HEK293 (cell line): ENCODE results near the gene RAMP1.

Experiments used
- CTCF ChIA-PET: fragments of 350-600 bp; formaldehyde crosslinking; extraction: SDS; loops from one replicate; lab custom pipeline; 2021; ENCODE audit warnings: antibody characterized with exemption; lab: Yijun Ruan, JAX
- POLR2A ChIA-PET: fragments of 300-600 bp; formaldehyde crosslinking; extraction: SDS; loops from one replicate; lab custom pipeline; 2020; ENCODE audit warnings: antibody characterized with exemption, inconsistent platforms; lab: Yijun Ruan, JAX
- H3K27ac ChIP-seq: fragments of 200-500 bp; sonication (Bioruptor generic); 2 replicates; pipeline ENCODE4 v1.5.1; 2014; ENCODE audit warnings: low read depth, low read length, control low read depth, inconsistent platforms; ENCODE audit errors: extremely low read depth
- H3K36me3 ChIP-seq, 2 experiments: fragments of 200-500 bp in 1 of 2; sonication (Bioruptor generic) in 1 of 2; 1 replicate in 1 of 2; 2 replicates in 1 of 2; pipeline ENCODE4 v1.5.1; 2014 to 2017; ENCODE audit warnings: inconsistent platforms in 2 of 2, low read length in 2 of 2; ENCODE audit not compliant: control insufficient read depth in 2 of 2, insufficient read depth in 1 of 2
- H3K4me1 ChIP-seq: fragments of 200-500 bp; sonication (Bioruptor generic); 2 replicates; pipeline ENCODE4 v1.5.1; 2014; ENCODE audit warnings: mild to moderate bottlenecking, low read length, inconsistent platforms; ENCODE audit not compliant: control insufficient read depth, insufficient read depth
- H3K4me3 ChIP-seq: 2 replicates; pipeline ENCODE4 v1.5.1; 2011; ENCODE audit warnings: low read depth, mild to moderate bottlenecking, control low read depth, low read length, moderate library complexity
- H3K9me3 ChIP-seq: fragments of 200-500 bp; sonication (Bioruptor generic); 2 replicates; pipeline ENCODE4 v1.5.1; 2014; ENCODE audit warnings: low read depth, low read length, inconsistent platforms; ENCODE audit not compliant: control insufficient read depth, insufficient read depth
- GLI2 ChIP-seq: fragments of 450-650 bp; formaldehyde crosslinking; IDR thresholded peaks from 2 replicates; pipeline ENCODE4; 2017; ENCODE audit warnings: missing biosample characterization, missing genetic modification characterization, low read depth, borderline replicate concordance
- GLIS1 ChIP-seq: fragments of 450-650 bp; formaldehyde crosslinking; IDR thresholded peaks from 2 replicates; pipeline ENCODE4 v1.5.1; 2016; ENCODE audit warnings: missing biosample characterization, missing genetic modification characterization
- GLIS2 ChIP-seq: fragments of 450-650 bp; formaldehyde crosslinking; IDR thresholded peaks from 2 replicates; pipeline ENCODE4 v1.5.1; 2016; ENCODE audit warnings: missing biosample characterization, missing genetic modification characterization
- HOXD13 ChIP-seq: sonication (generic); formaldehyde crosslinking; IDR thresholded peaks from 2 replicates; pipeline ENCODE4 v1.8.0; 2022; ENCODE audit warnings: missing genetic modification reagents, borderline replicate concordance
- KLF10 ChIP-seq: fragments of 450-650 bp; IDR thresholded peaks from 2 replicates; pipeline ENCODE4 v1.5.1; 2018; ENCODE audit warnings: missing biosample characterization, mild to moderate bottlenecking, missing genetic modification characterization
- MYNN ChIP-seq: fragments of 450-650 bp; formaldehyde crosslinking; IDR thresholded peaks from 2 replicates; pipeline ENCODE4 v1.5.1; 2016; ENCODE audit warnings: missing biosample characterization, missing genetic modification characterization, borderline replicate concordance
- TRIM28 ChIP-seq: IDR thresholded peaks from 2 replicates; pipeline ENCODE4 v1.6.1; 2011; ENCODE audit warnings: low read length, control low read depth, borderline replicate concordance
- TSHZ1 ChIP-seq: fragments of 450-650 bp; formaldehyde crosslinking; IDR thresholded peaks from 2 replicates; pipeline ENCODE4 v1.5.1; 2016; ENCODE audit warnings: missing biosample characterization, missing genetic modification characterization, borderline replicate concordance
- ZBTB21 ChIP-seq: fragments of 450-650 bp; formaldehyde crosslinking; IDR thresholded peaks from 2 replicates; pipeline ENCODE4 v1.5.1; 2017; ENCODE audit warnings: missing biosample characterization, missing genetic modification characterization
- ZEB2 ChIP-seq: fragments of 450-650 bp; formaldehyde crosslinking; IDR thresholded peaks from 2 replicates; pipeline ENCODE4 v1.5.1; 2016; ENCODE audit warnings: missing biosample characterization, missing genetic modification characterization
- ZFP3 ChIP-seq: fragments of 450-650 bp; formaldehyde crosslinking; IDR thresholded peaks from 2 replicates; pipeline ENCODE4 v1.5.1; 2016; ENCODE audit warnings: low read depth, missing biosample characterization, missing genetic modification characterization
- ZNF140 ChIP-seq: fragments of 450-650 bp; formaldehyde crosslinking; IDR thresholded peaks from 2 replicates; pipeline ENCODE4 v1.5.1; 2016; ENCODE audit warnings: missing biosample characterization, missing genetic modification characterization
- ZNF148 ChIP-seq: fragments of 450-650 bp; formaldehyde crosslinking; IDR thresholded peaks from 2 replicates; pipeline ENCODE4 v1.5.0; 2017; ENCODE audit warnings: missing biosample characterization, missing genetic modification characterization, borderline replicate concordance
- ZNF184 ChIP-seq: fragments of 450-650 bp; IDR thresholded peaks from 2 replicates; pipeline ENCODE4 v1.5.1; 2018; ENCODE audit warnings: missing biosample characterization, mild to moderate bottlenecking, missing genetic modification characterization
- ZNF350 ChIP-seq: fragments of 450-650 bp; formaldehyde crosslinking; IDR thresholded peaks from 2 replicates; pipeline ENCODE4 v1.5.0; 2017; ENCODE audit warnings: missing biosample characterization, mild to moderate bottlenecking, missing genetic modification characterization
- ZNF501 ChIP-seq: fragments of 450-650 bp; formaldehyde crosslinking; IDR thresholded peaks from 2 replicates; pipeline ENCODE4 v1.5.1; 2016; ENCODE audit warnings: missing biosample characterization, missing genetic modification characterization
- ZNF514 ChIP-seq: fragments of 450-650 bp; formaldehyde crosslinking; IDR thresholded peaks from 2 replicates; pipeline ENCODE4 v1.5.1; 2016; ENCODE audit warnings: missing biosample characterization, missing genetic modification characterization
- ZNF560 ChIP-seq: fragments of 450-650 bp; formaldehyde crosslinking; IDR thresholded peaks from 2 replicates; pipeline ENCODE4 v1.5.1; 2017; ENCODE audit warnings: missing biosample characterization, missing genetic modification characterization, borderline replicate concordance
- ZNF580 ChIP-seq: fragments of 450-650 bp; formaldehyde crosslinking; IDR thresholded peaks from 2 replicates; pipeline ENCODE4 v1.5.1; 2016; ENCODE audit warnings: missing biosample characterization, missing genetic modification characterization
- ZNF626 ChIP-seq: fragments of 450-650 bp; sonication (Bioruptor Pico); formaldehyde crosslinking; IDR thresholded peaks from 2 replicates; pipeline ENCODE4 v1.5.1; 2018; ENCODE audit warnings: missing biosample characterization, missing genetic modification characterization, inconsistent platforms
- TF ChIP-seq, protein P1 (sequence below): fragments of 450-650 bp; IDR thresholded peaks from 2 replicates; pipeline ENCODE4 v1.5.1; 2018; ENCODE audit warnings: missing biosample characterization, mild to moderate bottlenecking, missing genetic modification characterization
- TF ChIP-seq, protein P2 (sequence below): fragments of 450-650 bp; formaldehyde crosslinking; IDR thresholded peaks from 2 replicates; pipeline ENCODE4 v1.5.1; 2017; ENCODE audit warnings: missing biosample characterization, missing genetic modification characterization
- TF ChIP-seq, protein P3 (sequence below): fragments of 450-650 bp; formaldehyde crosslinking; IDR thresholded peaks from 2 replicates; pipeline ENCODE4 v1.5.1; 2016; ENCODE audit warnings: missing biosample characterization, missing genetic modification characterization

RAMP1 gene

DNA sequence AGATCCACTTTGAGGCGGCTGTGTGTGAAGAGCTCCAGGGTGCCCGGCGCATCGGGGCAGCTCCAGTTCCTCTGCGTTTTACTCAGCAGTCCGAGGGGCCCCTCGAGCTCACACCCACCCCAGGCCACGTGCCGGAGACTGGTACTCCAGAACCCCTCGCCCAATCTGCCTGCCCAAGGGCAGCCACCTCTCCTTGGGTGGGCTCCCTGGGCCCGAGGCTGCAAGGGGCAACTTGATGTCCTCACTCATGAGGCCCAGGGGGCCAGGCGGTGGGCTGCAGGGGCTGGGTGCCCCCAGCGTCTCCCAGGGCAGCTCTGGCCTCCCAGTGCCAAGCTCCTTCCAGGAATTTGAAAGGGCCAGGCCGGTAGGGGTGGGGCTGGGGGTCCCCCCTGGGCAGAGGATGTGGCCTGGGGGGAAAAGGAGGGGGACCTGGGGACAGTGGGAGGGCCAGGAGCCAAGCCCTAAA, 16.7 kb downstream of the RAMP1 start:
- CTCF ChIA-PET, result interaction anchor here (0.6 kb wide), 2 partner anchors 278 to 725 kb away, joined by 3 to 4 read pairs; no protein-coding TSS in a partner anchor
- Histone ChIP-seq H3K9me3 (no peaks in the 10 kb centered on the region), H3K27ac (no peak overlapping the region)
- TF ChIP-seq GLIS1, result peak; percentile 44; the same call in 1 of the 2 replicates
- no peak for TF ChIP-seq ZFP3
- TF ChIP-seq, protein P1, sequence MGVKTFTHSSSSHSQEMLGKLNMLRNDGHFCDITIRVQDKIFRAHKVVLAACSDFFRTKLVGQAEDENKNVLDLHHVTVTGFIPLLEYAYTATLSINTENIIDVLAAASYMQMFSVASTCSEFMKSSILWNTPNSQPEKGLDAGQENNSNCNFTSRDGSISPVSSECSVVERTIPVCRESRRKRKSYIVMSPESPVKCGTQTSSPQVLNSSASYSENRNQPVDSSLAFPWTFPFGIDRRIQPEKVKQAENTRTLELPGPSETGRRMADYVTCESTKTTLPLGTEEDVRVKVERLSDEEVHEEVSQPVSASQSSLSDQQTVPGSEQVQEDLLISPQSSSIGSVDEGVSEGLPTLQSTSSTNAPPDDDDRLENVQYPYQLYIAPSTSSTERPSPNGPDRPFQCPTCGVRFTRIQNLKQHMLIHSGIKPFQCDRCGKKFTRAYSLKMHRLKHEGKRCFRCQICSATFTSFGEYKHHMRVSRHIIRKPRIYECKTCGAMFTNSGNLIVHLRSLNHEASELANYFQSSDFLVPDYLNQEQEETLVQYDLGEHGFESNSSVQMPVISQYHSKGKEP (tag by site-specific recombination), result no peak
- TF ChIP-seq GLI2 (tag by site-specific recombination), result no peak
- no peak for TF ChIP-seq ZNF140 (tag by site-specific recombination)
- TF ChIP-seq TRIM28, result no peak
- TF ChIP-seq ZNF184 (tag by site-specific recombination), result no peak
- no peak for TF ChIP-seq ZBTB21 (tag by site-specific recombination)
- TF ChIP-seq GLIS2 (tag by site-specific recombination), result 0 out of 2 replicates have a peak, but pooled peaks have one; percentile 16
- no peak for TF ChIP-seq ZNF560 (tag by site-specific recombination)
- TF ChIP-seq ZNF580 (tag by site-specific recombination), result no peak
- TF ChIP-seq, all 188 proteins: peak for 2
- no peaks in the 10 kb centered on the region for H3K36me3 ChIP-seq
- POLR2A ChIA-PET, result no interaction called here
- no peaks in the 10 kb centered on the region for H3K4me1 ChIP-seq
- no peak overlapping the region for H3K4me3 ChIP-seq

DNA sequence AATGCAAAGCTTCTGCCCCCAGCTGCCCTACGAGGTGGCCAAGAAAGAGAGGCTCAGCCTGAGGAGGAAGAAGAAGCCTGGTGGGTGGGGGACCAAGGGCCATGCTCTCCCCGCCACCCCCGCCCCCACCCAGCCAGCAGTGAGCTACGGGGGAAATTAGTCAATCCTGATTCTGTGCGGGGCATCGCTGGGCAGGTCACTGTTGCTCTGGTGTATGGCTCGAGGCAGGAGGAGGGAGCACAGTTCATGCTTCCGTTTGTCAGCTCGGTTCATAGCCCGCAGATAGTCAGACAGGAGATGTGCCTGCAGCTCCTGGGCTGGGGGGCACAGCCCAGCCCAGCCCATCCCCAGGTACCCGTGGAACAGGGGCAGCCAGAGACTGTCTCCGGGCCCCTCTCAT, 17.1 kb downstream of the RAMP1 start:
- no peaks in the 10 kb centered on the region for H3K36me3 ChIP-seq
- no peaks in the 10 kb centered on the region for H3K9me3 ChIP-seq
- CTCF ChIA-PET, result interaction anchor here (0.6 kb wide), 2 partner anchors 277 to 726 kb away, joined by 3 to 4 read pairs; no protein-coding TSS in a partner anchor
- no peaks in the 10 kb centered on the region for H3K4me1 ChIP-seq
- H3K4me3 ChIP-seq, result no peak overlapping the region
- POLR2A ChIA-PET, result no interaction called here
- no peak overlapping the region for H3K27ac ChIP-seq
- TF ChIP-seq MYNN (tag by site-specific recombination) (no peak), ZNF350 (no peak), ZNF501 (tag by site-specific recombination) (no peak), ZNF626 (no peak), HOXD13 (CRISPR knock-in tag) (no peak), ZEB2 (tag by site-specific recombination) (no peak), KLF10 (tag by site-specific recombination) (no peak), ZNF514 (no peak), ZNF148 (no peak), TSHZ1 (no peak)
- TF ChIP-seq, protein P2, sequence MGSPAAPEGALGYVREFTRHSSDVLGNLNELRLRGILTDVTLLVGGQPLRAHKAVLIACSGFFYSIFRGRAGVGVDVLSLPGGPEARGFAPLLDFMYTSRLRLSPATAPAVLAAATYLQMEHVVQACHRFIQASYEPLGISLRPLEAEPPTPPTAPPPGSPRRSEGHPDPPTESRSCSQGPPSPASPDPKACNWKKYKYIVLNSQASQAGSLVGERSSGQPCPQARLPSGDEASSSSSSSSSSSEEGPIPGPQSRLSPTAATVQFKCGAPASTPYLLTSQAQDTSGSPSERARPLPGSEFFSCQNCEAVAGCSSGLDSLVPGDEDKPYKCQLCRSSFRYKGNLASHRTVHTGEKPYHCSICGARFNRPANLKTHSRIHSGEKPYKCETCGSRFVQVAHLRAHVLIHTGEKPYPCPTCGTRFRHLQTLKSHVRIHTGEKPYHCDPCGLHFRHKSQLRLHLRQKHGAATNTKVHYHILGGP, result no peak
- TF ChIP-seq, protein P3, sequence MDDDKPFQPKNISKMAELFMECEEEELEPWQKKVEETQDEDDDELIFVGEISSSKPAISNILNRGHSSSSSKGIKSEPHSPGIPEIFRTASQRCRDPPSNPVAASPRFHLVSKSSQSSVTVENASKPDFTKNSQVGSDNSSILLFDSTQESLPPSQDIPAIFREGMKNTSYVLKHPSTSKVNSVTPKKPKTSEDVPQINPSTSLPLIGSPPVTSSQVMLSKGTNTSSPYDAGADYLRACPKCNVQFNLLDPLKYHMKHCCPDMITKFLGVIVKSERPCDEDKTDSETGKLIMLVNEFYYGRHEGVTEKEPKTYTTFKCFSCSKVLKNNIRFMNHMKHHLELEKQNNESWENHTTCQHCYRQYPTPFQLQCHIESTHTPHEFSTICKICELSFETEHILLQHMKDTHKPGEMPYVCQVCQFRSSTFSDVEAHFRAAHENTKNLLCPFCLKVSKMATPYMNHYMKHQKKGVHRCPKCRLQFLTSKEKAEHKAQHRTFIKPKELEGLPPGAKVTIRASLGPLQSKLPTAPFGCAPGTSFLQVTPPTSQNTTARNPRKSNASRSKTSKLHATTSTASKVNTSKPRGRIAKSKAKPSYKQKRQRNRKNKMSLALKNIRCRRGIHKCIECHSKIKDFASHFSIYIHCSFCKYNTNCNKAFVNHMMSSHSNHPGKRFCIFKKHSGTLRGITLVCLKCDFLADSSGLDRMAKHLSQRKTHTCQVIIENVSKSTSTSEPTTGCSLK (tag by site-specific recombination), result no peak
